ENCODE results near the gene NID1.

GRCh38 chr1:236016782-236017400, 48.0 kb downstream of the NID1 start:
- TF ChIP-seq, protein P1, sequence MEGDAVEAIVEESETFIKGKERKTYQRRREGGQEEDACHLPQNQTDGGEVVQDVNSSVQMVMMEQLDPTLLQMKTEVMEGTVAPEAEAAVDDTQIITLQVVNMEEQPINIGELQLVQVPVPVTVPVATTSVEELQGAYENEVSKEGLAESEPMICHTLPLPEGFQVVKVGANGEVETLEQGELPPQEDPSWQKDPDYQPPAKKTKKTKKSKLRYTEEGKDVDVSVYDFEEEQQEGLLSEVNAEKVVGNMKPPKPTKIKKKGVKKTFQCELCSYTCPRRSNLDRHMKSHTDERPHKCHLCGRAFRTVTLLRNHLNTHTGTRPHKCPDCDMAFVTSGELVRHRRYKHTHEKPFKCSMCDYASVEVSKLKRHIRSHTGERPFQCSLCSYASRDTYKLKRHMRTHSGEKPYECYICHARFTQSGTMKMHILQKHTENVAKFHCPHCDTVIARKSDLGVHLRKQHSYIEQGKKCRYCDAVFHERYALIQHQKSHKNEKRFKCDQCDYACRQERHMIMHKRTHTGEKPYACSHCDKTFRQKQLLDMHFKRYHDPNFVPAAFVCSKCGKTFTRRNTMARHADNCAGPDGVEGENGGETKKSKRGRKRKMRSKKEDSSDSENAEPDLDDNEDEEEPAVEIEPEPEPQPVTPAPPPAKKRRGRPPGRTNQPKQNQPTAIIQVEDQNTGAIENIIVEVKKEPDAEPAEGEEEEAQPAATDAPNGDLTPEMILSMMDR (IDR thresholded peaks at IDR 0.05): no peak
- TF ChIP-seq EP300 (IDR thresholded peaks at IDR 0.05) (no peak), POLR2A (IDR thresholded peaks at IDR 0.05) (no peak), POLR2AphosphoS5 (IDR thresholded peaks at IDR 0.05) (no peak)

Data from upper lobe of left lung (tissue), 4 donors.